Measurements from ENCODE around the gene KCTD19.

DNA sequence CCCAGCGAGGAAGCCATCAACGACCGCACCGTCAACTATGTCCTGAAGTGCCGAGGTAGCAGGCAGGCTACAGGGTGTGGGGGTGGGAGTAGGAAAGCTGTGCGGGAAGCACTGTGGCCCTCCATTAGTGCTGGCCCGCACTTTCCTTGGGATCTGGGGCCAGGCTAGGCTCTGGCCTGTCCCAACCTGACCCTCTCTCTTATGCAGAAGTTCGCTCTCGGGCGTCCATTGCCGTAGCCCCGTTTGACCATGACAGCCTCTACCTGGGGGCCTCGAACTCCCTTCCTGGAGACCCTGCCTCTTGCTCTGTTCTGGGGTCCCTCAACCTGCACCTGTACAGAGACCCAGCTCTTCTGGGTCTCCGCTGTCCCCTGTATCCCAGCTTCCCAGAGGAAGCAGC, 38.6 kb downstream of the KCTD19 start:
- TF ChIP-seq POLR2A (IDR thresholded peaks at IDR 0.05; ENCODE audit: low read depth, low read length) (no peak), POLR2AphosphoS5 (IDR thresholded peaks at IDR 0.05; ENCODE audit: low read depth, low read length) (no peak), TAF1 (IDR thresholded peaks at IDR 0.05; ENCODE audit: low read depth, low read length) (no peak)

Measured in GM12891 (cell line).